Measurements from ENCODE around the gene TRIM72. TPM values are rescaled to one million over a fixed set of nuclear protein-coding genes. Genes with fewer than 3 reads are reported as not detected.

The TRIM72 gene
- total and polyA plus RNA-seq, 2 of the 8 experiments (the other 6 are each of a cell fraction or from before 2014, with no cell fraction given) = 0.57 to 2.1 TPM

DNA sequence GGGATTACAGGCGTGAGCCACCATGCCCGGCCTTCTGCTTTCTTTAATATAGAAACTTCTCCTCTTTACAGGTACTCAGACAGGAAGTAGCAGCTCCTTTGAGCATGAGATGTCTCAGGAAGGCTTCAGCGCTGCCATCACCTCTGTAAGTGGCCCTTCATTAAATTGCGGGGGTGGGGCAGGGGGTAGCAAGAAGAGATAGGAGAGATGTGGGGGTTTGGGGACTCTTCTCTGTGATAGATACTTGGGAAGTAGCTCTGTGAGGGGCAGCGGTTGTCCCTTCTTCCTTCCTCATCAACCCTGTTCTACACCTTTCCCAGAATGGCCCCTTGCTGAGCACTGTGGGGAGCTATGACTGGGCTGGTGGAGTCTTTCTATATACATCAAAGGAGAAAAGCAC is 62.7 kb downstream of the TRIM72 start:
- FAIRE-seq (no peak), DNase-seq (ENCODE audit: low read depth in 1 of 2, low spot score in 2 of 2) (no peak)
- Histone ChIP-seq H3K4me2 (ENCODE audit: insufficient read depth in 1 of 2, low read depth in 2 of 2, low read length in 2 of 2) (no peak overlapping the region), H2AK5ac (ENCODE audit: low read depth, low read length) (no peak overlapping the region), H3K79me2 (ENCODE audit: control insufficient read depth in 1 of 2, insufficient read depth in 2 of 2, low read length in 2 of 2) (no peaks in the 10 kb centered on the region), H2BK120ac (replicated peaks; ENCODE audit: low read depth, low read length) (no peak overlapping the region), H3K27me3 (replicated peaks in 1 of 4; ENCODE audit: control insufficient read depth in 3 of 4, extremely low read depth in 1 of 4, insufficient read depth in 3 of 4, low read length in 3 of 4) (0 out of 7 replicates have a peak, but pooled peaks cover 0 to 2% (median 0%) of the 10 kb centered on the region in 4 experiments), H3K4me1 (replicated peaks in 1 of 4; ENCODE audit: control insufficient read depth in 3 of 4, insufficient read depth in 4 of 4, low read length in 3 of 4) (peaks cover 0 to 5% (median 0%) of the 10 kb centered on the region in 4 experiments; a peak in 1 of 7 replicates), H3K9me3 (ENCODE audit: insufficient read depth in 2 of 2, low read depth in 1 of 2, low read length in 1 of 2) (no peaks in the 10 kb centered on the region), H4K5ac (ENCODE audit: insufficient read length, low read depth, low read length) (no peak overlapping the region), H4K20me1 (replicated peaks in 1 of 2; ENCODE audit: control insufficient read depth in 1 of 2, insufficient read depth in 2 of 2, low read length in 2 of 2) (no peaks in the 10 kb centered on the region), H3K4me3 (ENCODE audit: extremely low read depth in 1 of 4, insufficient read depth in 2 of 4, low read depth in 3 of 4, low read length in 4 of 4) (no peak overlapping the region), H3K4ac (replicated peaks; ENCODE audit: insufficient read length, low read depth, low read length) (no peak overlapping the region), H2BK12ac (ENCODE audit: low read depth, low read length) (no peak overlapping the region), H3K56ac (replicated peaks; ENCODE audit: insufficient read length, low read depth, low read length) (no peak overlapping the region), H2AFZ (ENCODE audit: low read length) (no peak overlapping the region), H3K23ac (ENCODE audit: insufficient read length) (no peak overlapping the region), H3K23me2 (ENCODE audit: low read depth, low read length) (0 out of 2 replicates have a peak, but pooled peaks cover 1% of the 10 kb centered on the region), H3K9ac (replicated peaks in 1 of 4; ENCODE audit: extremely low read depth in 1 of 4, low read depth in 3 of 4, low read length in 3 of 4) (no peak overlapping the region), H2BK15ac (ENCODE audit: low read length) (no peak overlapping the region), H3K36me3 (ENCODE audit: control insufficient read depth in 2 of 4, insufficient read depth in 4 of 4, low read length in 3 of 4) (no peaks in the 10 kb centered on the region), H2BK5ac (ENCODE audit: low read depth, low read length) (no peak overlapping the region), H2BK20ac (ENCODE audit: low read length) (no peak overlapping the region), H4K91ac (replicated peaks; ENCODE audit: insufficient read length, low read length) (no peak overlapping the region), H3K14ac (ENCODE audit: insufficient read length) (no peak overlapping the region), H3K18ac (ENCODE audit: extremely low read depth, low read length) (no peak overlapping the region), H3K79me1 (ENCODE audit: low read depth, low read length) (no peaks in the 10 kb centered on the region), H4K8ac (ENCODE audit: extremely low read depth, insufficient read depth, low read length) (no peak overlapping the region), H3K27ac (ENCODE audit: low read depth, low read length) (no peak overlapping the region)
- WGBS, 2 experiments (ENCODE audit: extremely low coverage in 1 of 2, insufficient coverage in 1 of 2, insufficient read length in 1 of 2, insufficient replicate concordance in 2 of 2, low coverage in 1 of 2, low lambda C conversion rate in 2 of 2, missing lambda C conversion rate in 1 of 2) = 83% methylated on average over 4 of the region's 5 CpGs; no CpG with 5 or more reads in 1 of the 2 experiments
- ChIA-PET CTCF (ENCODE audit: partially characterized antibody) (interaction anchor here (1.1 to 1.8 kb wide), 2 partner anchors 8 to 56 kb away, joined by 3 to 4 read pairs; no protein-coding TSS in a partner anchor), POLR2A (ENCODE audit: partially characterized antibody) (interaction anchor here (0.7 to 2.0 kb wide), 3 partner anchors 21 to 79 kb away, joined by 3 to 6 read pairs (median 4); no protein-coding TSS in a partner anchor)
- TF ChIP-seq CHD1 (IDR thresholded peaks at IDR 0.05; ENCODE audit: low read depth, low read length) = no peak
- TF ChIP-seq, protein P1, sequence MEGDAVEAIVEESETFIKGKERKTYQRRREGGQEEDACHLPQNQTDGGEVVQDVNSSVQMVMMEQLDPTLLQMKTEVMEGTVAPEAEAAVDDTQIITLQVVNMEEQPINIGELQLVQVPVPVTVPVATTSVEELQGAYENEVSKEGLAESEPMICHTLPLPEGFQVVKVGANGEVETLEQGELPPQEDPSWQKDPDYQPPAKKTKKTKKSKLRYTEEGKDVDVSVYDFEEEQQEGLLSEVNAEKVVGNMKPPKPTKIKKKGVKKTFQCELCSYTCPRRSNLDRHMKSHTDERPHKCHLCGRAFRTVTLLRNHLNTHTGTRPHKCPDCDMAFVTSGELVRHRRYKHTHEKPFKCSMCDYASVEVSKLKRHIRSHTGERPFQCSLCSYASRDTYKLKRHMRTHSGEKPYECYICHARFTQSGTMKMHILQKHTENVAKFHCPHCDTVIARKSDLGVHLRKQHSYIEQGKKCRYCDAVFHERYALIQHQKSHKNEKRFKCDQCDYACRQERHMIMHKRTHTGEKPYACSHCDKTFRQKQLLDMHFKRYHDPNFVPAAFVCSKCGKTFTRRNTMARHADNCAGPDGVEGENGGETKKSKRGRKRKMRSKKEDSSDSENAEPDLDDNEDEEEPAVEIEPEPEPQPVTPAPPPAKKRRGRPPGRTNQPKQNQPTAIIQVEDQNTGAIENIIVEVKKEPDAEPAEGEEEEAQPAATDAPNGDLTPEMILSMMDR (IDR thresholded peaks at IDR 0.05; ENCODE audit: control extremely low read depth in 1 of 3, insufficient read depth in 1 of 3, low read depth in 1 of 3, low read length in 3 of 3) = no peak
- TF ChIP-seq, protein P2, sequence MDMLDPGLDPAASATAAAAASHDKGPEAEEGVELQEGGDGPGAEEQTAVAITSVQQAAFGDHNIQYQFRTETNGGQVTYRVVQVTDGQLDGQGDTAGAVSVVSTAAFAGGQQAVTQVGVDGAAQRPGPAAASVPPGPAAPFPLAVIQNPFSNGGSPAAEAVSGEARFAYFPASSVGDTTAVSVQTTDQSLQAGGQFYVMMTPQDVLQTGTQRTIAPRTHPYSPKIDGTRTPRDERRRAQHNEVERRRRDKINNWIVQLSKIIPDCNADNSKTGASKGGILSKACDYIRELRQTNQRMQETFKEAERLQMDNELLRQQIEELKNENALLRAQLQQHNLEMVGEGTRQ (IDR thresholded peaks at IDR 0.05; ENCODE audit: low read length) = no peak
- no peak for TF ChIP-seq BACH1 (IDR thresholded peaks at IDR 0.05; ENCODE audit: low read length)
- no peak for TF ChIP-seq TEAD4 (IDR thresholded peaks at IDR 0.05; ENCODE audit: low read depth, low read length)
- TF ChIP-seq CTBP2 (IDR thresholded peaks at IDR 0.05; ENCODE audit: borderline replicate concordance, insufficient read depth, insufficient read length, low read length) = no peak
- TF ChIP-seq SIRT6 (IDR thresholded peaks at IDR 0.05; ENCODE audit: low read length) = no peak
- no peak for TF ChIP-seq ASH2L (IDR thresholded peaks at IDR 0.05; ENCODE audit: low read length)
- TF ChIP-seq KDM4A (IDR thresholded peaks at IDR 0.05; ENCODE audit: low read depth, low read length, severe bottlenecking) = no peak
- TF ChIP-seq GABPA (IDR thresholded peaks at IDR 0.05; ENCODE audit: borderline replicate concordance, insufficient read depth, low read length) = no peak
- no peak for TF ChIP-seq SP1 (IDR thresholded peaks at IDR 0.05; ENCODE audit: low read depth, low read length)

Data from H1 (cell line).